IMR-90 (cell line): Measurements from ENCODE around the gene LRTM1. TPM values are rescaled to one million over a fixed set of nuclear protein-coding genes. Genes with fewer than 3 reads are reported as not detected.

ENCODE experiments used
- ATAC-seq: fragments of 200-7000 bp; cut with Tn5 transposase; 2 replicates; pipeline ENCODE4 v1.9.1; 2020; ENCODE audit warnings: low read depth, mild to moderate bottlenecking, moderate library complexity
- BruUV-seq: library from RNA; stranded (reverse); fragments of 400-500 nt; replicated peaks from 2 replicates; lab custom pipeline; 2021; lab: Mats Ljungman, UMichigan
- CTCF ChIA-PET: fragments of 300-600 bp; formaldehyde crosslinking; extraction: SDS; loops from one replicate; lab custom pipeline; 2021; ENCODE audit warnings: antibody characterized with exemption; lab: Yijun Ruan, JAX
- POLR2A ChIA-PET: fragments of 300-600 bp; sonication (Branson Sonifier 250); formaldehyde crosslinking; loops from one replicate; lab custom pipeline; 2022; ENCODE audit warnings: antibody characterized with exemption; ENCODE audit not compliant: unreplicated experiment; lab: Charles Lee
- DNase-seq: peaks from one replicate; pipeline ENCODE4 v3.0.0; 2013
- H2AFZ ChIP-seq: replicated peaks from 2 replicates; pipeline ENCODE3; 2013; ENCODE audit warnings: low read length, mild to moderate bottlenecking; ENCODE audit not compliant: poor library complexity
- H2AK5ac ChIP-seq: 2 replicates; pipeline ENCODE4 v1.6.1; 2013; ENCODE audit warnings: low read depth, low read length, inconsistent platforms
- H2AK9ac ChIP-seq: replicated peaks from 2 replicates; pipeline ENCODE3; 2013; ENCODE audit warnings: mild to moderate bottlenecking, low read depth, low read length, moderate library complexity; ENCODE audit not compliant: poor library complexity
- H2BK120ac ChIP-seq: 2 replicates; pipeline ENCODE4 v1.6.1; 2013; ENCODE audit warnings: low read depth, low read length, inconsistent platforms
- H2BK15ac ChIP-seq: 3 replicates; pipeline ENCODE4 v1.6.1; 2013; ENCODE audit warnings: low read depth, low read length, inconsistent platforms
- H2BK20ac ChIP-seq: 2 replicates; pipeline ENCODE4 v1.6.1; 2013; ENCODE audit warnings: low read depth, mild to moderate bottlenecking, inconsistent platforms, low read length, moderate library complexity
- H2BK5ac ChIP-seq: 2 replicates; pipeline ENCODE4 v1.6.1; 2013; ENCODE audit warnings: mild to moderate bottlenecking, low read depth, low read length, inconsistent platforms; ENCODE audit not compliant: poor library complexity, severe bottlenecking
- H3K14ac ChIP-seq: replicated peaks from 2 replicates; pipeline ENCODE4 v1.6.1; 2013; ENCODE audit warnings: low read depth, low read length, inconsistent platforms
- H3K18ac ChIP-seq: 2 replicates; pipeline ENCODE4 v1.6.1; 2013; ENCODE audit warnings: low read depth, low read length, control low read depth
- H3K23ac ChIP-seq: 2 replicates; pipeline ENCODE4 v1.6.1; 2013; ENCODE audit warnings: low read depth, low read length, inconsistent platforms
- H3K27ac ChIP-seq: 2 replicates; pipeline ENCODE4 v1.5.1; 2013; ENCODE audit warnings: mild to moderate bottlenecking, control low read depth, low read length; ENCODE audit not compliant: insufficient read depth
- H3K27me3 ChIP-seq: 2 replicates; pipeline ENCODE4 v1.6.1; 2013; ENCODE audit warnings: low read length; ENCODE audit not compliant: control insufficient read depth, insufficient read depth
- H3K36me3 ChIP-seq: 2 replicates; pipeline ENCODE4 v1.6.1; 2013; ENCODE audit warnings: low read length, mixed read lengths; ENCODE audit not compliant: control insufficient read depth, insufficient read depth
- H3K4ac ChIP-seq: 2 replicates; pipeline ENCODE4 v1.6.1; 2013; ENCODE audit warnings: low read depth, low read length, inconsistent platforms
- H3K4me1 ChIP-seq: 2 replicates; pipeline ENCODE4 v1.6.1; 2013; ENCODE audit warnings: low read length, mixed read lengths; ENCODE audit not compliant: control insufficient read depth, insufficient read depth
- H3K4me2 ChIP-seq: 2 replicates; pipeline ENCODE4 v1.6.1; 2013; ENCODE audit warnings: low read depth, mild to moderate bottlenecking, control low read depth, low read length, moderate library complexity
- H3K4me3 ChIP-seq: 2 replicates; pipeline ENCODE4 v1.5.1; 2013; ENCODE audit warnings: low read depth, mild to moderate bottlenecking, control low read depth, low read length, moderate library complexity; ENCODE audit not compliant: insufficient read depth
- H3K56ac ChIP-seq: 2 replicates; pipeline ENCODE4 v1.6.1; 2013; ENCODE audit warnings: low read length, inconsistent platforms; ENCODE audit not compliant: insufficient read depth; ENCODE audit errors: extremely low read depth
- H3K79me1 ChIP-seq, 2 experiments: 2 replicates each; pipeline ENCODE4 v1.6.1; 2013; ENCODE audit warnings: low read length in 2 of 2, inconsistent platforms in 1 of 2, low read depth in 1 of 2
- H3K9ac ChIP-seq: 2 replicates; pipeline ENCODE4 v1.6.1; 2013; ENCODE audit warnings: low read depth, low read length, control low read depth
- H3K9me1 ChIP-seq: 2 replicates; pipeline ENCODE4 v1.6.1; 2013; ENCODE audit warnings: low read length, inconsistent platforms; ENCODE audit not compliant: insufficient read depth
- H3K9me3 ChIP-seq: 2 replicates; pipeline ENCODE4 v1.6.1; 2013; ENCODE audit warnings: low read length; ENCODE audit not compliant: control insufficient read depth, insufficient read depth
- H4K20me1 ChIP-seq: 2 replicates; pipeline ENCODE4 v1.6.1; 2013; ENCODE audit warnings: low read length, inconsistent platforms; ENCODE audit not compliant: insufficient read depth
- H4K5ac ChIP-seq: 2 replicates; pipeline ENCODE4 v1.6.1; 2013; ENCODE audit warnings: mild to moderate bottlenecking, low read depth, low read length, control low read depth
- H4K8ac ChIP-seq, 2 experiments: 2 replicates each; pipeline ENCODE4 v1.6.1; 2013; ENCODE audit warnings: low read depth in 2 of 2, low read length in 2 of 2, control low read depth in 1 of 2, inconsistent platforms in 1 of 2
- H4K91ac ChIP-seq: 2 replicates; pipeline ENCODE4 v1.6.1; 2013; ENCODE audit warnings: low read depth, low read length, inconsistent platforms; ENCODE audit not compliant: insufficient read depth
- BHLHE40 ChIP-seq: fragments of 150-350 bp; IDR thresholded peaks from 2 replicates; pipeline ENCODE4 v1.6.1; 2016; ENCODE audit warnings: mild to moderate bottlenecking, low read depth, low read length
- CEBPB ChIP-seq: IDR thresholded peaks from 2 replicates; pipeline ENCODE4 v1.6.1; 2012; ENCODE audit warnings: low read depth, low read length, improper control_type of control experiment
- CHD1 ChIP-seq: IDR thresholded peaks from 2 replicates; pipeline ENCODE4 v1.6.1; 2012; ENCODE audit warnings: low read depth, low read length, improper control_type of control experiment
- CTCF ChIP-seq: conservative IDR thresholded peaks from 2 replicates; pipeline ENCODE4 v1.5.1; 2012; ENCODE audit warnings: mild to moderate bottlenecking, low read depth, low read length, improper control_type of control experiment
- ELK1 ChIP-seq: fragments of 150-350 bp; IDR thresholded peaks from 2 replicates; pipeline ENCODE4 v1.6.1; 2016; ENCODE audit warnings: low read depth, mild to moderate bottlenecking, low read length, moderate library complexity, borderline replicate concordance
- FOS ChIP-seq: fragments of 150-350 bp; IDR thresholded peaks from 2 replicates; pipeline ENCODE4 v1.6.1; 2016; ENCODE audit warnings: low read depth, low read length
- MAFK ChIP-seq: IDR thresholded peaks from 2 replicates; pipeline ENCODE4 v1.6.1; 2012; ENCODE audit warnings: low read depth, low read length, improper control_type of control experiment
- MXI1 ChIP-seq: IDR thresholded peaks from 2 replicates; pipeline ENCODE4 v1.6.1; 2012; ENCODE audit warnings: low read depth, mild to moderate bottlenecking, low read length, moderate library complexity, borderline replicate concordance
- NFE2L2 ChIP-seq: fragments of 150-350 bp; IDR thresholded peaks from 2 replicates; pipeline ENCODE4 v1.6.1; 2016; ENCODE audit warnings: low read depth, mild to moderate bottlenecking, low read length
- RAD21 ChIP-seq: IDR thresholded peaks from 2 replicates; pipeline ENCODE4 v1.6.1; 2012; ENCODE audit warnings: low read length, improper control_type of control experiment
- RCOR1 ChIP-seq: IDR thresholded peaks from 2 replicates; pipeline ENCODE4 v1.6.1; 2012; ENCODE audit warnings: mild to moderate bottlenecking, low read length, improper control_type of control experiment; ENCODE audit not compliant: insufficient replicate concordance
- SMC3 ChIP-seq: fragments of 150-350 bp; IDR thresholded peaks from 2 replicates; pipeline ENCODE4 v1.6.1; 2016; ENCODE audit warnings: low read depth, mild to moderate bottlenecking, antibody characterized with exemption, low read length, moderate library complexity
- USF2 ChIP-seq: fragments of 150-350 bp; IDR thresholded peaks from 2 replicates; pipeline ENCODE4 v1.6.1; 2017; ENCODE audit warnings: mild to moderate bottlenecking, antibody characterized with exemption, low read length, low read depth
- WGBS, 2 experiments: methylation state at CpG; one replicate each; pipeline versions ENCODE4 v1.1.5 to v1.1.7; 2013; ENCODE audit warnings: missing lambda C conversion rate in 2 of 2; ENCODE audit not compliant: insufficient read length in 1 of 2; ENCODE audit errors: extremely low coverage in 2 of 2; 5-methylcytosine and 5-hydroxymethylcytosine counted together
- dilution Hi-C: fragments of 300-500 bp; cut with HindIII; formaldehyde crosslinking; loops from one replicate; pipeline ENCODE4 v1.14.3; 2018; ENCODE audit warnings: low sequenced_read_pairs; ENCODE audit not compliant: unreplicated experiment
- in situ Hi-C: fragments of 300-500 bp; cut with MboI; formaldehyde crosslinking; loops from 3 replicates; pipeline ENCODE4 v1.14.3; 2019; ENCODE audit warnings: low sequenced_read_pairs, inconsistent platforms, mixed read lengths
- intact Hi-C: fragments of 100-400 bp; cut with micrococcal nuclease; formaldehyde crosslinking; loops from 2 replicates; pipeline ENCODE4 v1.10.0; 2022
- polyA plus RNA-seq, 3 experiments: library from polyadenylated mRNA; depleted of rRNA; stranded (reverse); fragments of >200 nt; gene quantifications; 2 replicates each; pipeline ENCODE4 v1.2.3, GENCODE V29; 2012; ENCODE audit warnings: low replicate concordance in 1 of 3
- total RNA-seq: library from RNA; depleted of rRNA; stranded (reverse); fragments of >200 nt; gene quantifications from 2 replicates; pipeline ENCODE4 v1.2.3, GENCODE V29; 2012

Gene LRTM1
- total and polyA plus RNA-seq, 2 of the 4 experiments (the other 2 are of a cell fraction) = not detected

- no peak for TF ChIP-seq USF2
Measured at GRCh38 chr3:54889731-54890130, 38.1 kb downstream of the LRTM1 start (continued).

- Histone ChIP-seq H2BK5ac (no peak overlapping the region), H3K23ac (no peak overlapping the region), H2AK9ac (no peak overlapping the region), H2BK20ac (no peak overlapping the region), H3K9me3 (no peaks in the 10 kb centered on the region), H2AFZ (no peak overlapping the region), H2BK15ac (peak overlapping the region; percentile 19; the same call in 1 of the 3 replicates), H3K4me1 (peaks cover 13% of the 10 kb centered on the region), H3K4me3 (no peak overlapping the region), H4K20me1 (no peaks in the 10 kb centered on the region), H3K27me3 (no peaks in the 10 kb centered on the region), H3K18ac (no peak overlapping the region), H3K27ac (no peak overlapping the region), H3K14ac (no peak overlapping the region), H2BK120ac (0 out of 2 replicates have a peak overlapping the region, but pooled peaks have one; percentile 20), H4K91ac (no peak overlapping the region), H3K9me1 (peaks cover 6% of the 10 kb centered on the region), H3K36me3 (no peaks in the 10 kb centered on the region), H3K9ac (no peak overlapping the region), H3K79me1 (no peaks in the 10 kb centered on the region), H3K4ac (no peak overlapping the region), H4K8ac (no peak overlapping the region), H4K5ac (no peak overlapping the region), H3K4me2 (no peak overlapping the region), H3K56ac (no peak overlapping the region), H2AK5ac (peak overlapping the region; percentile 61)
- in situ Hi-C loops = loop anchor here (10.0 kb wide), 1 partner anchor 596 kb away; the partner anchor contains the start of gene WNT5A
- intact Hi-C loops = no loop called here
- BruUV-seq = no TSS peak
- WGBS, 2 experiments = 100% methylated on average over 1 of the region's 1 CpG; no CpG with 5 or more reads in 1 of the 2 experiments
- CTCF ChIA-PET = no interaction called here
- POLR2A ChIA-PET = no interaction called here
- no peak for ATAC-seq
- dilution Hi-C loops = no loop called here
- peak; percentile 24 for DNase-seq
- TF ChIP-seq CHD1 = no peak
- TF ChIP-seq SMC3 = no peak
- TF ChIP-seq CEBPB = no peak
- no peak for TF ChIP-seq CTCF
- TF ChIP-seq ELK1 = no peak
- TF ChIP-seq MXI1 = no peak
- TF ChIP-seq USF2 = no peak
- no peak for TF ChIP-seq RCOR1
- TF ChIP-seq BHLHE40 = no peak
- no peak for TF ChIP-seq FOS
- TF ChIP-seq NFE2L2 = no peak
- no peak for TF ChIP-seq MAFK
- no peak for TF ChIP-seq RAD21
Measured at GRCh38 chr3:54888873-54889272, 39.0 kb downstream of the LRTM1 start.
